ENCODE data around the gene RTN4R. TPM values are rescaled to one million over a fixed set of nuclear protein-coding genes. Genes with fewer than 3 reads are reported as not detected.

RTN4R gene
- total and polyA plus RNA-seq, 9 of the 15 experiments (the other 6 are each of a cell fraction or from before 2014, with no cell fraction given): 0.04 to 2.8 (median 1.4) TPM; not detected in 3

GRCh38 chr22:20298803-20299745, 31.0 kb upstream of the RTN4R start (continued):
- 0 out of 2 replicates have a peak, but pooled peaks have one; percentile 54 for TF ChIP-seq ZHX1 (conservative IDR thresholded peaks at IDR 0.05; ENCODE audit: low read length)
- TF ChIP-seq PTTG1 (tag; IDR thresholded peaks at IDR 0.05; ENCODE audit: low read depth): no peak
- TF ChIP-seq, protein P1, sequence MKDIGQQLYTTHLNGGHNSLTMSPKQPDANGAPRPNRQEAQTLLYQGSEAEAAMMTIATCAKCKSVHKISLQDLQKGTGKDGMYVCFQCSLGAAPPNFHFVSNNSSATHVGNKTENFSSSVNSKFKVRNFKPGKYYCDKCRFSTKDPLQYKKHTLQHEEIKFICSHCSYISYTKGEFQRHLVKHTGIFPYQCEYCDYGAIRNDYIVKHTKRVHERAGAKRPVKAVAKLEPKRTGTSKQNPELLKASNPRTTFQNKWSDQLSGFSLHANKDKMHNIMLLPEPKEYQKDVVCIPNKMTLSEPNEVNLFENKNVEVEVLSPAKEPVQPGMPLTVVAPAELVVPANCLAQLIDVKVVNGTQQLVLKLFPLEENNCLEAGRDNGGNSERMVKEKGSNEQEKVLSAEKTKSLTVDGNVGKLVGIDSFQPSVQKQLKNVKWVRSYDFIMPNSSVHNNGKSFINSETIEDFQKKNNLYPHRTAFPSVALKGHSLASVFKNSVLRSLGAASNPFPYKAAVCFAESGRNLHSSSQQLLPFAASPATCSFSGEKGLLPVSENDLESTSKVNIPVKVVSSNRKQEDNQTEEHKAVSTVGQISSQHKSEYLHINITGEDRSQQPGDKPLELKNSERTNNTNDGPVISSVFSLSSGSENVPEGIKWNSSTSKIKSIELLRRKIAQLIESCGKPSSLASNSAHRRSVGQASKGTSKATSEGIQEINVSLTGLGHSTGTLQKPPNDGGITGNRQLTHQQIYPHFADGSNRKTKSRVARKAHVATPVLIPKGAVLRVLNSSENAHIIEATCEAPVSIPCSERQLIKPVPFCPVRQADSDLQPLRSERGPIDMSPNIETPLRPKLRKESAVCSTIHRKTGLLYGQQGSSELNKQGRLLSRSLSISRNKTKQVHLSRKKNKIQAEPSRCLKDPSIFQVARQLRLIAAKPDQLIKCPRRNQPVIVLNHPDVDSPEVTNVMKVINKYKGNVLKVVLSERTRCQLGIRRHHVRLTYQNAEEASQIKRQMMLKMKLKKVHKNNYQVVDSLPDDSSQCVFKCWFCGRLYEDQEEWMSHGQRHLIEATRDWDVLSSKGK (CRISPR knock-in tag; IDR thresholded peaks at IDR 0.05): no peak
- TF ChIP-seq ZNF609 (CRISPR knock-in tag; IDR thresholded peaks at IDR 0.05; ENCODE audit: borderline replicate concordance): peak; percentile 62; the same call in 1 of the 2 replicates
- TF ChIP-seq ILF3 (IDR thresholded peaks at IDR 0.05; ENCODE audit: borderline replicate concordance): no peak
- no peak for TF ChIP-seq PURB (CRISPR knock-in tag; IDR thresholded peaks at IDR 0.05; ENCODE audit: low read depth)
- TF ChIP-seq, protein P2, sequence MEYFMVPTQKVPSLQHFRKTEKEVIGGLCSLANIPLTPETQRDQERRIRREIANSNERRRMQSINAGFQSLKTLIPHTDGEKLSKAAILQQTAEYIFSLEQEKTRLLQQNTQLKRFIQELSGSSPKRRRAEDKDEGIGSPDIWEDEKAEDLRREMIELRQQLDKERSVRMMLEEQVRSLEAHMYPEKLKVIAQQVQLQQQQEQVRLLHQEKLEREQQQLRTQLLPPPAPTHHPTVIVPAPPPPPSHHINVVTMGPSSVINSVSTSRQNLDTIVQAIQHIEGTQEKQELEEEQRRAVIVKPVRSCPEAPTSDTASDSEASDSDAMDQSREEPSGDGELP (CRISPR knock-in tag; IDR thresholded peaks at IDR 0.05; ENCODE audit: borderline replicate concordance): peak; percentile 79
- peak; percentile 69; the same call in 1 of the 2 replicates for TF ChIP-seq ZFP91 (CRISPR knock-in tag; IDR thresholded peaks at IDR 0.05)
- peak; percentile 77; the same call in 1 of the 2 replicates for TF ChIP-seq GATAD2A (IDR thresholded peaks at IDR 0.05)

All from K562 (cell line).